ENCODE results near the gene HGF. TPM values are rescaled to one million over a fixed set of nuclear protein-coding genes. Genes with fewer than 3 reads are reported as not detected.

The HGF gene
- total RNA-seq, 1 donor from 2014 or later = not detected

- Histone ChIP-seq H3K4me3 (ENCODE audit: low read depth, low read length) (no peak overlapping the region), H3K36me3 (ENCODE audit: control insufficient read depth, insufficient read depth, low read length) (no peaks in the 10 kb centered on the region), H3K27me3 (ENCODE audit: control insufficient read depth, insufficient read depth, low read length) (no peaks in the 10 kb centered on the region)
- TF ChIP-seq CTCF (IDR thresholded peaks at IDR 0.05; ENCODE audit: insufficient read depth, low read length, poor library complexity, severe bottlenecking) = no peak
- DNase-seq (ENCODE audit: low read depth) = no peak
These were observed 16.5 kb downstream of the HGF start for GRCh38 chr7:81753392-81753791.

- no peak for DNase-seq (ENCODE audit: low read depth)
- Histone ChIP-seq H3K36me3 (ENCODE audit: control insufficient read depth, insufficient read depth, low read length) (no peaks in the 10 kb centered on the region), H3K27me3 (ENCODE audit: control insufficient read depth, insufficient read depth, low read length) (no peaks in the 10 kb centered on the region), H3K4me3 (ENCODE audit: low read depth, low read length) (no peak overlapping the region)
- TF ChIP-seq CTCF (IDR thresholded peaks at IDR 0.05; ENCODE audit: insufficient read depth, low read length, poor library complexity, severe bottlenecking) = no peak
These were observed 17.5 kb downstream of the HGF start for GRCh38 chr7:81752318-81752714.

- no peak overlapping the region for H3K4me3 ChIP-seq (ENCODE audit: low read depth, low read length)
- no peak for TF ChIP-seq CTCF (IDR thresholded peaks at IDR 0.05; ENCODE audit: insufficient read depth, low read length, poor library complexity, severe bottlenecking)
- H3K36me3 ChIP-seq (ENCODE audit: control insufficient read depth, insufficient read depth, low read length) = no peaks in the 10 kb centered on the region
- no peaks in the 10 kb centered on the region for H3K27me3 ChIP-seq (ENCODE audit: control insufficient read depth, insufficient read depth, low read length)
- DNase-seq (ENCODE audit: low read depth) = no peak
These were observed 18.1 kb downstream of the HGF start for GRCh38 chr7:81751619-81752317.

- Histone ChIP-seq H3K36me3 (ENCODE audit: control insufficient read depth, insufficient read depth, low read length) (no peaks in the 10 kb centered on the region), H3K4me3 (ENCODE audit: low read depth, low read length) (no peak overlapping the region), H3K27me3 (ENCODE audit: control insufficient read depth, insufficient read depth, low read length) (no peaks in the 10 kb centered on the region)
- no peak for TF ChIP-seq CTCF (IDR thresholded peaks at IDR 0.05; ENCODE audit: insufficient read depth, low read length, poor library complexity, severe bottlenecking)
- DNase-seq (ENCODE audit: low read depth) = no peak
These were observed 24.2 kb downstream of the HGF start for GRCh38 chr7:81745637-81746036.

GRCh38 chr7:81744389-81744788 lies 25.5 kb downstream of the HGF start:
- no peaks in the 10 kb centered on the region for H3K36me3 ChIP-seq (ENCODE audit: control insufficient read depth, insufficient read depth, low read length)
- DNase-seq (ENCODE audit: low read depth) = no peak
- H3K27me3 ChIP-seq (ENCODE audit: control insufficient read depth, insufficient read depth, low read length) = no peaks in the 10 kb centered on the region
- H3K4me3 ChIP-seq (ENCODE audit: low read depth, low read length) = no peak overlapping the region
- TF ChIP-seq CTCF (IDR thresholded peaks at IDR 0.05; ENCODE audit: insufficient read depth, low read length, poor library complexity, severe bottlenecking) = no peak

- no peak for DNase-seq (ENCODE audit: low read depth)
- no peaks in the 10 kb centered on the region for H3K36me3 ChIP-seq (ENCODE audit: control insufficient read depth, insufficient read depth, low read length)
- H3K4me3 ChIP-seq (ENCODE audit: low read depth, low read length) = no peak overlapping the region
- no peaks in the 10 kb centered on the region for H3K27me3 ChIP-seq (ENCODE audit: control insufficient read depth, insufficient read depth, low read length)
- no peak for TF ChIP-seq CTCF (IDR thresholded peaks at IDR 0.05; ENCODE audit: insufficient read depth, low read length, poor library complexity, severe bottlenecking)
These were observed 26.2 kb downstream of the HGF start for GRCh38 chr7:81743665-81744064.

Measured in kidney epithelial cell (primary cell).